ENCODE results near the gene CWC27. TPM values are rescaled to one million over a fixed set of nuclear protein-coding genes. Genes with fewer than 3 reads are reported as not detected.

The CWC27 gene
- total RNA-seq, 1 experiment from 2014 or later: 42.7 TPM

DNA sequence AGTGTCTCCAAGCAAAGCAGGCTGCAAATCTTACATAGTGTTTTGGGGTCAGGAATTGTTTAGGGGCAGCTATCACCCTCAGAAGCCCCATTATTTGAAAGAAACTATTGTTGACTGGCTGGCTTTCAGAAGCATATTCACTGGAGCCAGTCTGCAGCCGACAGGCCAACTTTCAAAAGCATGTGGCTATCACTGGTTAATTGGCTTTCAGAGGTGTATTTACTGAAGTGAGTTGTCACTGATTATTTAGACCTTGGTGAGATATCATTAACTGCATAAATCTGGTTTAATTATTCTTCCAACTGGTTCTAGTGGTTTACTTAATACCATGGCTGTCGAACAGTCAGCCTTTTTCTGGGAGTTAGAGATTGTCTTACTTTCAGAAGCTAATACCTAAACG is 247.0 kb downstream of the CWC27 start (continued):
- TF ChIP-seq, protein P1, sequence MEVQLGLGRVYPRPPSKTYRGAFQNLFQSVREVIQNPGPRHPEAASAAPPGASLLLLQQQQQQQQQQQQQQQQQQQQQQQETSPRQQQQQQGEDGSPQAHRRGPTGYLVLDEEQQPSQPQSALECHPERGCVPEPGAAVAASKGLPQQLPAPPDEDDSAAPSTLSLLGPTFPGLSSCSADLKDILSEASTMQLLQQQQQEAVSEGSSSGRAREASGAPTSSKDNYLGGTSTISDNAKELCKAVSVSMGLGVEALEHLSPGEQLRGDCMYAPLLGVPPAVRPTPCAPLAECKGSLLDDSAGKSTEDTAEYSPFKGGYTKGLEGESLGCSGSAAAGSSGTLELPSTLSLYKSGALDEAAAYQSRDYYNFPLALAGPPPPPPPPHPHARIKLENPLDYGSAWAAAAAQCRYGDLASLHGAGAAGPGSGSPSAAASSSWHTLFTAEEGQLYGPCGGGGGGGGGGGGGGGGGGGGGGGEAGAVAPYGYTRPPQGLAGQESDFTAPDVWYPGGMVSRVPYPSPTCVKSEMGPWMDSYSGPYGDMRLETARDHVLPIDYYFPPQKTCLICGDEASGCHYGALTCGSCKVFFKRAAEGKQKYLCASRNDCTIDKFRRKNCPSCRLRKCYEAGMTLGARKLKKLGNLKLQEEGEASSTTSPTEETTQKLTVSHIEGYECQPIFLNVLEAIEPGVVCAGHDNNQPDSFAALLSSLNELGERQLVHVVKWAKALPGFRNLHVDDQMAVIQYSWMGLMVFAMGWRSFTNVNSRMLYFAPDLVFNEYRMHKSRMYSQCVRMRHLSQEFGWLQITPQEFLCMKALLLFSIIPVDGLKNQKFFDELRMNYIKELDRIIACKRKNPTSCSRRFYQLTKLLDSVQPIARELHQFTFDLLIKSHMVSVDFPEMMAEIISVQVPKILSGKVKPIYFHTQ (CRISPR knock-in tag; IDR thresholded peaks at IDR 0.05): no peak
- TF ChIP-seq RELA (CRISPR knock-in tag; IDR thresholded peaks at IDR 0.05; ENCODE audit: borderline replicate concordance) (no peak), GRHL2 (CRISPR knock-in tag; IDR thresholded peaks at IDR 0.05; ENCODE audit: insufficient replicate concordance, severe bottlenecking) (no peak), ATF2 (CRISPR knock-in tag; IDR thresholded peaks at IDR 0.05; ENCODE audit: borderline replicate concordance, low read depth) (no peak), FOXP1 (CRISPR knock-in tag; IDR thresholded peaks at IDR 0.05; ENCODE audit: borderline replicate concordance) (no peak)

- Mint-ChIP-seq H3K9me3 (no peaks in the 10 kb centered on the region), H3K27me3 (ENCODE audit: low read depth) (no peaks in the 10 kb centered on the region), H3K27ac (no peak overlapping the region), H3K4me1 (peaks cover 9% of the 10 kb centered on the region; the same call in 1 of the 2 replicates), H3K36me3 (no peaks in the 10 kb centered on the region), H3K4me3 (no peak overlapping the region)
- ATAC-seq (no peak), DNase-seq (ENCODE audit: low spot score) (no peak)
- CTCF ChIA-PET: no interaction called here
- TF ChIP-seq, protein P2, sequence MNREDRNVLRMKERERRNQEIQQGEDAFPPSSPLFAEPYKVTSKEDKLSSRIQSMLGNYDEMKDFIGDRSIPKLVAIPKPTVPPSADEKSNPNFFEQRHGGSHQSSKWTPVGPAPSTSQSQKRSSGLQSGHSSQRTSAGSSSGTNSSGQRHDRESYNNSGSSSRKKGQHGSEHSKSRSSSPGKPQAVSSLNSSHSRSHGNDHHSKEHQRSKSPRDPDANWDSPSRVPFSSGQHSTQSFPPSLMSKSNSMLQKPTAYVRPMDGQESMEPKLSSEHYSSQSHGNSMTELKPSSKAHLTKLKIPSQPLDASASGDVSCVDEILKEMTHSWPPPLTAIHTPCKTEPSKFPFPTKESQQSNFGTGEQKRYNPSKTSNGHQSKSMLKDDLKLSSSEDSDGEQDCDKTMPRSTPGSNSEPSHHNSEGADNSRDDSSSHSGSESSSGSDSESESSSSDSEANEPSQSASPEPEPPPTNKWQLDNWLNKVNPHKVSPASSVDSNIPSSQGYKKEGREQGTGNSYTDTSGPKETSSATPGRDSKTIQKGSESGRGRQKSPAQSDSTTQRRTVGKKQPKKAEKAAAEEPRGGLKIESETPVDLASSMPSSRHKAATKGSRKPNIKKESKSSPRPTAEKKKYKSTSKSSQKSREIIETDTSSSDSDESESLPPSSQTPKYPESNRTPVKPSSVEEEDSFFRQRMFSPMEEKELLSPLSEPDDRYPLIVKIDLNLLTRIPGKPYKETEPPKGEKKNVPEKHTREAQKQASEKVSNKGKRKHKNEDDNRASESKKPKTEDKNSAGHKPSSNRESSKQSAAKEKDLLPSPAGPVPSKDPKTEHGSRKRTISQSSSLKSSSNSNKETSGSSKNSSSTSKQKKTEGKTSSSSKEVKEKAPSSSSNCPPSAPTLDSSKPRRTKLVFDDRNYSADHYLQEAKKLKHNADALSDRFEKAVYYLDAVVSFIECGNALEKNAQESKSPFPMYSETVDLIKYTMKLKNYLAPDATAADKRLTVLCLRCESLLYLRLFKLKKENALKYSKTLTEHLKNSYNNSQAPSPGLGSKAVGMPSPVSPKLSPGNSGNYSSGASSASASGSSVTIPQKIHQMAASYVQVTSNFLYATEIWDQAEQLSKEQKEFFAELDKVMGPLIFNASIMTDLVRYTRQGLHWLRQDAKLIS (CRISPR knock-in tag; IDR thresholded peaks at IDR 0.05; ENCODE audit: borderline replicate concordance): no peak
- TF ChIP-seq SMAD4 (CRISPR knock-in tag; IDR thresholded peaks at IDR 0.05): no peak
- TF ChIP-seq, protein P3, sequence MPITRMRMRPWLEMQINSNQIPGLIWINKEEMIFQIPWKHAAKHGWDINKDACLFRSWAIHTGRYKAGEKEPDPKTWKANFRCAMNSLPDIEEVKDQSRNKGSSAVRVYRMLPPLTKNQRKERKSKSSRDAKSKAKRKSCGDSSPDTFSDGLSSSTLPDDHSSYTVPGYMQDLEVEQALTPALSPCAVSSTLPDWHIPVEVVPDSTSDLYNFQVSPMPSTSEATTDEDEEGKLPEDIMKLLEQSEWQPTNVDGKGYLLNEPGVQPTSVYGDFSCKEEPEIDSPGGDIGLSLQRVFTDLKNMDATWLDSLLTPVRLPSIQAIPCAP (CRISPR knock-in tag; IDR thresholded peaks at IDR 0.05): no peak
- no peak for TF ChIP-seq GTF2I (CRISPR knock-in tag; conservative IDR thresholded peaks at IDR 0.05)
- TF ChIP-seq, protein P4, sequence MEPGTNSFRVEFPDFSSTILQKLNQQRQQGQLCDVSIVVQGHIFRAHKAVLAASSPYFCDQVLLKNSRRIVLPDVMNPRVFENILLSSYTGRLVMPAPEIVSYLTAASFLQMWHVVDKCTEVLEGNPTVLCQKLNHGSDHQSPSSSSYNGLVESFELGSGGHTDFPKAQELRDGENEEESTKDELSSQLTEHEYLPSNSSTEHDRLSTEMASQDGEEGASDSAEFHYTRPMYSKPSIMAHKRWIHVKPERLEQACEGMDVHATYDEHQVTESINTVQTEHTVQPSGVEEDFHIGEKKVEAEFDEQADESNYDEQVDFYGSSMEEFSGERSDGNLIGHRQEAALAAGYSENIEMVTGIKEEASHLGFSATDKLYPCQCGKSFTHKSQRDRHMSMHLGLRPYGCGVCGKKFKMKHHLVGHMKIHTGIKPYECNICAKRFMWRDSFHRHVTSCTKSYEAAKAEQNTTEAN (CRISPR knock-in tag; IDR thresholded peaks at IDR 0.05): no peak
- no peak for TF ChIP-seq EMX1 (CRISPR knock-in tag; IDR thresholded peaks at IDR 0.05)
- no peak for TF ChIP-seq CREM (CRISPR knock-in tag; IDR thresholded peaks at IDR 0.05)
- TF ChIP-seq, protein P1 (CRISPR knock-in tag; IDR thresholded peaks at IDR 0.05): no peak
- TF ChIP-seq RELA (CRISPR knock-in tag; IDR thresholded peaks at IDR 0.05; ENCODE audit: borderline replicate concordance): no peak
- TF ChIP-seq E2F4 (CRISPR knock-in tag; IDR thresholded peaks at IDR 0.05; ENCODE audit: borderline replicate concordance, low read depth): no peak
- TF ChIP-seq TP53 (CRISPR knock-in tag; IDR thresholded peaks at IDR 0.05): no peak
- no peak for TF ChIP-seq NFYB (CRISPR knock-in tag; conservative IDR thresholded peaks at IDR 0.05; ENCODE audit: low read depth)
- POLR2A ChIA-PET: no interaction called here
These were observed 248.9 kb downstream of the CWC27 start for GRCh38 chr5:65017636-65018035.

All from WTC11 (cell line).